NB4 (cell line): ENCODE measurements around the gene RCAN2.

ENCODE experiments used
- POLR2A ChIP-seq: IDR thresholded peaks from 2 replicates; pipeline ENCODE4 v1.6.1; 2011; ENCODE audit warnings: mild to moderate bottlenecking; ENCODE audit not compliant: insufficient read length; ENCODE audit errors: extremely low read depth
- TF ChIP-seq, protein P1 (sequence below): IDR thresholded peaks from 2 replicates; pipeline ENCODE4 v1.6.1; 2011; ENCODE audit warnings: low read depth, low read length

DNA sequence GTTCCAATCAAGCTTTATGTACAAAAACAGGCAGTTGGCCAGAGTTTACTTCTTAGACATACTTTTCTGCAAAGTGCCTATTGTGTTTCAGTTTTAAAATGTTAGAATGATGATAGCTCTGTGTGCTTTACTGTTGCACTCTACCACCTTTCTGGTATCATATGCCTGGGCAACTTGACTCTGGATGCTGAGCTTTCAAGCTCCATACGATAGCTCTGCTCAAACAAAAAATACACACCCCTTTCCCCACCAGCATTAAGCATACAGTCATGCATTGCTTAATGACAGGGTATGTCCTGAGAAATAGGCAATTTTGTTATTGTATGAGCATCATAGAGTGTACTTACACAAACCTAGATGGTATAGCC, 123.1 kb downstream of the RCAN2 start:
- no peak for TF ChIP-seq POLR2A
- TF ChIP-seq, protein P1, sequence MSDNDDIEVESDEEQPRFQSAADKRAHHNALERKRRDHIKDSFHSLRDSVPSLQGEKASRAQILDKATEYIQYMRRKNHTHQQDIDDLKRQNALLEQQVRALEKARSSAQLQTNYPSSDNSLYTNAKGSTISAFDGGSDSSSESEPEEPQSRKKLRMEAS = no peak
